SK-N-SH treated with all-trans-retinoic acid at 6 μM for 48 hours (cell line): Measurements from ENCODE around the gene ZRSR2.
A peak's percentile ranks its signal among the peaks of the same experiment; 100 is the strongest.

Experiments
- ATAC-seq: fragments of 200-7000 bp; cut with Tn5 transposase; 3 replicates; pipeline ENCODE4 v1.9.1; 2020; ENCODE audit warnings: mild to moderate bottlenecking, moderate library complexity
- ARNTL ChIP-seq: fragments of 450-650 bp; formaldehyde crosslinking; IDR thresholded peaks from 2 replicates; pipeline ENCODE4 v1.5.0; 2020; ENCODE audit warnings: low read depth, mild to moderate bottlenecking, moderate library complexity, borderline replicate concordance
- BACH2 ChIP-seq: fragments of 250-450 bp; sonication (Bioruptor Pico); IDR thresholded peaks from 2 replicates; pipeline ENCODE4 v1.9.0; 2021; ENCODE audit warnings: mild to moderate bottlenecking, borderline replicate concordance
- CREB5 ChIP-seq: fragments of 250-450 bp; sonication (Bioruptor Pico); IDR thresholded peaks from 2 replicates; pipeline ENCODE4 v1.5.1; 2020; ENCODE audit warnings: low read depth, mild to moderate bottlenecking, moderate library complexity
- CSDC2 ChIP-seq: fragments of 250-450 bp; sonication (Bioruptor Pico); IDR thresholded peaks from 2 replicates; pipeline ENCODE4 v1.5.0; 2020; ENCODE audit warnings: mild to moderate bottlenecking, moderate library complexity
- ESRRG ChIP-seq: fragments of 250-450 bp; sonication (Bioruptor Pico); IDR thresholded peaks from 2 replicates; pipeline ENCODE4 v1.6.1; 2021; ENCODE audit warnings: mild to moderate bottlenecking
- GLIS3 ChIP-seq: fragments of 250-450 bp; sonication (Bioruptor Pico); IDR thresholded peaks from 2 replicates; pipeline ENCODE4 v1.5.0; 2020; ENCODE audit warnings: mild to moderate bottlenecking, moderate library complexity
- ISL1 ChIP-seq: fragments of 250-450 bp; sonication (Bioruptor Pico); IDR thresholded peaks from 2 replicates; pipeline ENCODE4 v2.1.2; 2022; ENCODE audit warnings: mild to moderate bottlenecking, moderate library complexity
- OSR1 ChIP-seq: fragments of 250-450 bp; sonication (Bioruptor Pico); IDR thresholded peaks from 2 replicates; pipeline ENCODE4 v1.8.0; 2022; ENCODE audit warnings: moderate library complexity, mild to moderate bottlenecking, inconsistent platforms
- PATZ1 ChIP-seq: fragments of 250-450 bp; sonication (Bioruptor Pico); IDR thresholded peaks from 2 replicates; pipeline ENCODE4 v1.8.0; 2020; ENCODE audit warnings: mild to moderate bottlenecking, moderate library complexity, borderline replicate concordance
- POU6F1 ChIP-seq: fragments of 250-450 bp; sonication (Bioruptor Pico); IDR thresholded peaks from 2 replicates; pipeline ENCODE4 v1.8.0; 2021; ENCODE audit warnings: low read depth, mild to moderate bottlenecking, moderate library complexity, borderline replicate concordance
- PPARA ChIP-seq: fragments of 250-450 bp; sonication (Bioruptor Pico); IDR thresholded peaks from 2 replicates; pipeline ENCODE4 v1.5.0; 2020; ENCODE audit warnings: mild to moderate bottlenecking, borderline replicate concordance
- RARB ChIP-seq: fragments of 250-450 bp; sonication (Bioruptor Pico); IDR thresholded peaks from 2 replicates; pipeline ENCODE4 v1.8.0; 2021; ENCODE audit warnings: mild to moderate bottlenecking, moderate library complexity
- SNAI2 ChIP-seq: fragments of 250-450 bp; sonication (Bioruptor Pico); IDR thresholded peaks from 2 replicates; pipeline ENCODE4 v1.5.0; 2020; ENCODE audit warnings: mild to moderate bottlenecking, moderate library complexity
- TCF4 ChIP-seq: fragments of 250-450 bp; sonication (Bioruptor Pico); IDR thresholded peaks from 2 replicates; pipeline ENCODE4 v1.8.0; 2021; ENCODE audit warnings: mild to moderate bottlenecking, moderate library complexity, borderline replicate concordance
- TOX ChIP-seq: fragments of 250-450 bp; sonication (Bioruptor Pico); IDR thresholded peaks from 2 replicates; pipeline ENCODE4 v1.8.0; 2021; ENCODE audit warnings: mild to moderate bottlenecking, moderate library complexity, borderline replicate concordance
- TSHZ2 ChIP-seq: fragments of 250-450 bp; sonication (Bioruptor Pico); IDR thresholded peaks from 2 replicates; pipeline ENCODE4 v1.5.0; 2020; ENCODE audit warnings: mild to moderate bottlenecking, moderate library complexity
- ZC3H10 ChIP-seq: fragments of 250-450 bp; sonication (Bioruptor Pico); IDR thresholded peaks from 2 replicates; pipeline ENCODE4 v1.5.1; 2021; ENCODE audit warnings: mild to moderate bottlenecking, moderate library complexity
- ZFP3 ChIP-seq: fragments of 250-450 bp; sonication (Bioruptor Pico); IDR thresholded peaks from 2 replicates; pipeline ENCODE4 v1.5.0; 2020; ENCODE audit warnings: mild to moderate bottlenecking, moderate library complexity
- ZFP30 ChIP-seq: fragments of 450-650 bp; formaldehyde crosslinking; IDR thresholded peaks from 2 replicates; pipeline ENCODE4 v1.5.0; 2022; ENCODE audit warnings: mild to moderate bottlenecking, moderate library complexity
- ZNF565 ChIP-seq: fragments of 450-650 bp; formaldehyde crosslinking; conservative IDR thresholded peaks from 2 replicates; pipeline ENCODE4 v1.5.0; 2020; ENCODE audit warnings: low read depth, mild to moderate bottlenecking, moderate library complexity
- ZNF70 ChIP-seq: fragments of 450-650 bp; formaldehyde crosslinking; IDR thresholded peaks from 2 replicates; pipeline ENCODE4 v1.5.0; 2020; ENCODE audit warnings: mild to moderate bottlenecking, moderate library complexity
- ZNF8 ChIP-seq: fragments of 450-650 bp; formaldehyde crosslinking; IDR thresholded peaks from 2 replicates; pipeline ENCODE4 v1.5.0; 2020; ENCODE audit warnings: mild to moderate bottlenecking, moderate library complexity
- TF ChIP-seq, protein P1 (sequence below): fragments of 250-450 bp; sonication (Bioruptor Pico); IDR thresholded peaks from 2 replicates; pipeline ENCODE4 v1.5.1; 2021; ENCODE audit warnings: mild to moderate bottlenecking, moderate library complexity

ZRSR2 gene

GRCh38 chrX:15834053-15834452 lies 43.8 kb downstream of the ZRSR2 start:
- no peak for ATAC-seq
- no peak for TF ChIP-seq ZNF70 (CRISPR knock-in tag)
- TF ChIP-seq ZNF565 (CRISPR knock-in tag), result no peak
- TF ChIP-seq ESRRG (CRISPR knock-in tag), result no peak
- TF ChIP-seq BACH2 (CRISPR knock-in tag), result no peak
- TF ChIP-seq GLIS3 (CRISPR knock-in tag), result no peak
- no peak for TF ChIP-seq RARB
- TF ChIP-seq TOX (CRISPR knock-in tag), result no peak
- no peak for TF ChIP-seq PPARA
- no peak for TF ChIP-seq ISL1 (CRISPR knock-in tag)
- no peak for TF ChIP-seq SNAI2 (CRISPR knock-in tag)
- TF ChIP-seq ZNF8 (CRISPR knock-in tag), result no peak
- no peak for TF ChIP-seq POU6F1 (CRISPR knock-in tag)
- TF ChIP-seq TCF4, result no peak
- no peak for TF ChIP-seq PATZ1 (CRISPR knock-in tag)
- no peak for TF ChIP-seq OSR1 (CRISPR knock-in tag)
- TF ChIP-seq ZC3H10 (CRISPR knock-in tag), result no peak

DNA sequence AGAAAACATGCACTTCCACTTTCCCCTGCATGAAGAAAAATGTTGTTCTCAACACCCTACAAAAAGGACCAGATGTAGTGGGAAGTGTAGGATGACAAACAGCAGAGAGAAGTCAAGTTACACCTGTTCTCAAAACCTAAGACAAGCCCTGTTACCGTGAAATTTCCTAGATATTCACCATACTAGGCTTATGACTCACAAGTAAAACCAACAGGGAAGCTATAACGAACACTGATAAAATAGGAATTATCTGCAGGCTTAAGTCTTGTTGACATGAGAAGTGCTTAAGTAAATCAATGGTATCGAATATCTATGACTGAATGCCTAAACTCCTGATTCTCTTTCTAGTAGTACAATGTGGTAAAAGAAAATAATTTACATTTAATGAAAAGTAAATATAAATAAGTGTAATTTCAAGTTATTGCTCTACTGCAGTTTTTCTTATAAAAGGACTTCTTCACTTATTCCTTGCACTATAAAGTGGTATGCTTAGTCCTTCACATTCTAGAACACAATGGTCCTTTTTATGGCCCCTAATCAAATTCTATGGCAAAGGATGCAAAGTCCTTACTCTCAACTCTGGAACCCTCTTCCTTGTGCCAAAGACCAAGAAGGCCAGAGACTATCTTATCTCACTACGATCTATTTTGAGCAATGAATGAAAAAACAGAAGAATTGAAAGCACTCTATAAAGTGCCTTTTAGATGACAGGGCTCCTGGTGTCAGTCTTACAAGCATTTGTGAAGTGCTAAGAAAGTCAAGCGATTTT lies 44.7 kb downstream of the ZRSR2 start:
- no peak for TF ChIP-seq GLIS3 (CRISPR knock-in tag)
- no peak for TF ChIP-seq ZC3H10 (CRISPR knock-in tag)
- no peak for TF ChIP-seq PATZ1 (CRISPR knock-in tag)
- TF ChIP-seq ZNF565 (CRISPR knock-in tag), result no peak
- TF ChIP-seq, protein P1, sequence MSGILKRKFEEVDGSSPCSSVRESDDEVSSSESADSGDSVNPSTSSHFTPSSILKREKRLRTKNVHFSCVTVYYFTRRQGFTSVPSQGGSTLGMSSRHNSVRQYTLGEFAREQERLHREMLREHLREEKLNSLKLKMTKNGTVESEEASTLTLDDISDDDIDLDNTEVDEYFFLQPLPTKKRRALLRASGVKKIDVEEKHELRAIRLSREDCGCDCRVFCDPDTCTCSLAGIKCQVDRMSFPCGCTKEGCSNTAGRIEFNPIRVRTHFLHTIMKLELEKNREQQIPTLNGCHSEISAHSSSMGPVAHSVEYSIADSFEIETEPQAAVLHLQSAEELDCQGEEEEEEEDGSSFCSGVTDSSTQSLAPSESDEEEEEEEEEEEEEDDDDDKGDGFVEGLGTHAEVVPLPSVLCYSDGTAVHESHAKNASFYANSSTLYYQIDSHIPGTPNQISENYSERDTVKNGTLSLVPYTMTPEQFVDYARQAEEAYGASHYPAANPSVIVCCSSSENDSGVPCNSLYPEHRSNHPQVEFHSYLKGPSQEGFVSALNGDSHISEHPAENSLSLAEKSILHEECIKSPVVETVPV, result no peak
- no peak for TF ChIP-seq CREB5 (CRISPR knock-in tag)
- no peak for TF ChIP-seq TOX (CRISPR knock-in tag)
- TF ChIP-seq TCF4, result no peak
- no peak for TF ChIP-seq CSDC2 (CRISPR knock-in tag)
- TF ChIP-seq BACH2 (CRISPR knock-in tag), result no peak
- TF ChIP-seq ZFP3 (CRISPR knock-in tag), result no peak
- no peak for TF ChIP-seq ZFP30 (CRISPR knock-in tag)
- no peak; the same call in 1 of the 2 replicates for TF ChIP-seq ISL1 (CRISPR knock-in tag)
- no peak for TF ChIP-seq POU6F1 (CRISPR knock-in tag)
- no peak for TF ChIP-seq ESRRG (CRISPR knock-in tag)
- no peak for TF ChIP-seq SNAI2 (CRISPR knock-in tag)
- TF ChIP-seq PPARA, result no peak
- no peak for TF ChIP-seq TSHZ2
- TF ChIP-seq RARB, result no peak
- TF ChIP-seq ARNTL, result no peak
- peak; percentile 44; the same call in 2 of the 3 replicates for ATAC-seq
